SK-N-SH (cell line): ENCODE measurements around the gene TCL1B. TPM values are rescaled to one million over a fixed set of nuclear protein-coding genes. Genes with fewer than 3 reads are reported as not detected.

Experiments
- CTCF ChIA-PET: fragments of 300-600, 350-600 bp; formaldehyde crosslinking; extraction: SDS; loops from one replicate; lab custom pipeline; 2021; lab: Yijun Ruan, JAX
- POLR2A ChIA-PET: fragments of 350-600 bp; sonication (Branson Sonifier 250); formaldehyde crosslinking; extraction: SDS; loops from one replicate; lab custom pipeline; 2020; ENCODE audit warnings: antibody characterized with exemption, inconsistent platforms; lab: Yijun Ruan, JAX
- DNase-seq: peaks from one replicate; pipeline ENCODE4 v3.0.0; 2012
- H2AFZ ChIP-seq: fragments of 200-600 bp; sonication (generic); 2 replicates; pipeline ENCODE4 v1.8.1; 2016; ENCODE audit warnings: antibody characterized with exemption, mild to moderate bottlenecking, low read depth
- H3F3A ChIP-seq: fragments of 200-600 bp; sonication (generic); replicated peaks from 2 replicates; pipeline ENCODE3; 2016; ENCODE audit warnings: antibody characterized with exemption, mild to moderate bottlenecking; ENCODE audit not compliant: insufficient read depth
- H3K27ac ChIP-seq, 2 experiments: fragments of 200-500 bp in 1 of 2; fragments of 200-600 bp in 1 of 2; sonication (Bioruptor generic) in 1 of 2; sonication (generic), shearing (Covaris generic) in 1 of 2; 2 replicates each; pipeline versions ENCODE4 v1.5.1 to v1.6.1; 2014 to 2016; ENCODE audit warnings: low read depth in 2 of 2, inconsistent platforms in 1 of 2, low read length in 1 of 2, mild to moderate bottlenecking in 1 of 2, mixed read lengths in 1 of 2
- H3K27me3 ChIP-seq: fragments of 200-600 bp; sonication (generic), shearing (Covaris generic); 2 replicates; pipeline ENCODE4 v1.6.1; 2016; ENCODE audit warnings: mixed run types; ENCODE audit not compliant: insufficient read depth
- H3K36me3 ChIP-seq, 2 experiments: fragments of 200-500 bp in 1 of 2; fragments of 200-600 bp in 1 of 2; sonication (Bioruptor generic) in 1 of 2; sonication (generic) in 1 of 2; replicated peaks in 1 of 2; 2 replicates each; pipeline versions ENCODE3 to v1.5.1; 2014 to 2016; ENCODE audit warnings: low read length in 1 of 2, mild to moderate bottlenecking in 1 of 2; ENCODE audit not compliant: insufficient read depth in 2 of 2, control insufficient read depth in 1 of 2
- H3K4me1 ChIP-seq, 2 experiments: fragments of 200-500 bp in 1 of 2; fragments of 200-600 bp in 1 of 2; sonication (Bioruptor generic) in 1 of 2; sonication (generic), shearing (Covaris generic) in 1 of 2; 2 replicates each; pipeline versions ENCODE4 v1.5.1 to v1.6.1; 2014 to 2016; ENCODE audit warnings: low read depth in 1 of 2, low read length in 1 of 2, mixed run types in 1 of 2; ENCODE audit not compliant: insufficient read depth in 2 of 2, control insufficient read depth in 1 of 2
- H3K4me2 ChIP-seq: fragments of 200-600 bp; sonication (generic), shearing (Covaris generic); 2 replicates; pipeline ENCODE4 v1.6.1; 2017; ENCODE audit warnings: mixed run types
- H3K4me3 ChIP-seq, 2 experiments: fragments of 200-500 bp in 1 of 2; fragments of 200-600 bp in 1 of 2; sonication (Bioruptor generic) in 1 of 2; sonication (generic), shearing (Covaris generic) in 1 of 2; 2 replicates each; pipeline versions ENCODE4 v1.5.1 to v1.8.1; 2014 to 2016; ENCODE audit warnings: low read depth in 2 of 2, inconsistent platforms in 1 of 2, low read length in 1 of 2, mild to moderate bottlenecking in 1 of 2, mixed read lengths in 1 of 2, moderate library complexity in 1 of 2
- H3K79me2 ChIP-seq: fragments of 200-600 bp; sonication (generic); 2 replicates; pipeline ENCODE4 v1.8.1; 2017; ENCODE audit warnings: mild to moderate bottlenecking; ENCODE audit not compliant: insufficient read depth
- H3K9ac ChIP-seq: fragments of 200-600 bp; sonication (generic); 2 replicates; pipeline ENCODE4 v1.6.1; 2017; ENCODE audit warnings: mixed run types
- H3K9me2 ChIP-seq: fragments of 200-600 bp; sonication (generic); 2 replicates; pipeline ENCODE4 v1.6.1; 2017; ENCODE audit warnings: mixed run types
- H3K9me3 ChIP-seq: fragments of 200-600 bp; sonication (generic); 2 replicates; pipeline ENCODE4 v1.6.1; 2017; ENCODE audit warnings: mixed run types, mild to moderate bottlenecking, moderate library complexity
- H4K20me1 ChIP-seq: fragments of 200-600 bp; sonication (generic); 2 replicates; pipeline ENCODE4 v1.6.1; 2017; ENCODE audit warnings: mild to moderate bottlenecking, mixed run types; ENCODE audit not compliant: insufficient read depth
- CHD2 ChIP-seq: fragments of 150-350 bp; IDR thresholded peaks from 2 replicates; pipeline ENCODE4 v1.6.1; 2018; ENCODE audit warnings: low read length; ENCODE audit not compliant: partially characterized antibody
- EP300 ChIP-seq, 2 experiments: IDR thresholded peaks; 2 replicates each; pipeline versions ENCODE4 v1.4.0 to v1.6.1; 2012; ENCODE audit warnings: borderline replicate concordance in 1 of 2, low read depth in 1 of 2, low read length in 1 of 2
- EZH2phosphoT487 ChIP-seq: fragments of 200-600 bp; sonication (generic); IDR thresholded peaks from 2 replicates; pipeline ENCODE4 v1.6.1; 2017; ENCODE audit warnings: low read depth, mixed run types, mild to moderate bottlenecking, antibody characterized with exemption, moderate library complexity, borderline replicate concordance
- FOXJ3 ChIP-seq: sonication (generic); formaldehyde crosslinking; IDR thresholded peaks from 2 replicates; pipeline ENCODE4 v1.5.1; 2020; ENCODE audit warnings: mild to moderate bottlenecking, missing genetic modification reagents
- FOXM1 ChIP-seq: IDR thresholded peaks from 2 replicates; pipeline ENCODE4 v1.4.0; 2012; ENCODE audit warnings: low read depth, mild to moderate bottlenecking
- MXI1 ChIP-seq: IDR thresholded peaks from 2 replicates; pipeline ENCODE4 v1.6.1; 2012; ENCODE audit warnings: mild to moderate bottlenecking, low read depth, low read length, improper control_type of control experiment
- NFIC ChIP-seq: IDR thresholded peaks from 2 replicates; pipeline ENCODE4 v1.4.0; 2012; ENCODE audit warnings: borderline replicate concordance
- POLR2AphosphoS5 ChIP-seq: IDR thresholded peaks from 2 replicates; pipeline ENCODE4 v1.6.1; 2012; ENCODE audit warnings: low read depth, low read length
- RCOR1 ChIP-seq: fragments of 150-350 bp; IDR thresholded peaks from 2 replicates; pipeline ENCODE4 v1.6.1; 2017; ENCODE audit warnings: antibody characterized with exemption, low read length
- RFX5 ChIP-seq: IDR thresholded peaks from 2 replicates; pipeline ENCODE4 v1.6.1; 2012; ENCODE audit warnings: mild to moderate bottlenecking, improper control_type of control experiment, low read length
- RXRA ChIP-seq: IDR thresholded peaks from 2 replicates; pipeline ENCODE4 v1.4.0; 2012; ENCODE audit warnings: low read depth, mild to moderate bottlenecking, borderline replicate concordance
- SIN3A ChIP-seq: IDR thresholded peaks from 2 replicates; pipeline ENCODE4 v1.6.1; 2012; ENCODE audit warnings: low read depth, mild to moderate bottlenecking, low read length, moderate library complexity, borderline replicate concordance
- SMC3 ChIP-seq: IDR thresholded peaks from 2 replicates; pipeline ENCODE4 v1.6.1; 2012; ENCODE audit warnings: low read depth, low read length, improper control_type of control experiment
- TCF12 ChIP-seq: IDR thresholded peaks from 2 replicates; pipeline ENCODE4 v1.4.0; 2012
- TEAD4 ChIP-seq: IDR thresholded peaks from 2 replicates; pipeline ENCODE4 v1.4.0; 2012; ENCODE audit warnings: mild to moderate bottlenecking, borderline replicate concordance; ENCODE audit not compliant: insufficient read depth
- USF2 ChIP-seq: fragments of 150-350 bp; IDR thresholded peaks from 2 replicates; pipeline ENCODE4 v1.6.1; 2017; ENCODE audit warnings: antibody characterized with exemption, low read length, low read depth, borderline replicate concordance
- WGBS: methylation state at CpG from one replicate; pipeline ENCODE4 v1.1.6; 2017; ENCODE audit warnings: low lambda C conversion rate; 5-methylcytosine and 5-hydroxymethylcytosine counted together
- polyA plus RNA-seq, 3 experiments: library from polyadenylated mRNA; depleted of rRNA; stranded (reverse); fragments of >200 nt; gene quantifications; 2 replicates each; pipeline ENCODE4 v1.2.3, GENCODE V29; 2012
- TF ChIP-seq, protein P1 (sequence below): IDR thresholded peaks from 2 replicates; pipeline ENCODE4 v1.4.0; 2012; ENCODE audit warnings: low read depth
- TF ChIP-seq, protein P2 (sequence below): IDR thresholded peaks from 2 replicates; pipeline ENCODE4 v1.4.0; 2012; ENCODE audit warnings: low read depth, borderline replicate concordance

TCL1B gene
- polyA plus RNA-seq, 1 of the 3 experiments (the other 2 are of a cell fraction): not detected

DNA sequence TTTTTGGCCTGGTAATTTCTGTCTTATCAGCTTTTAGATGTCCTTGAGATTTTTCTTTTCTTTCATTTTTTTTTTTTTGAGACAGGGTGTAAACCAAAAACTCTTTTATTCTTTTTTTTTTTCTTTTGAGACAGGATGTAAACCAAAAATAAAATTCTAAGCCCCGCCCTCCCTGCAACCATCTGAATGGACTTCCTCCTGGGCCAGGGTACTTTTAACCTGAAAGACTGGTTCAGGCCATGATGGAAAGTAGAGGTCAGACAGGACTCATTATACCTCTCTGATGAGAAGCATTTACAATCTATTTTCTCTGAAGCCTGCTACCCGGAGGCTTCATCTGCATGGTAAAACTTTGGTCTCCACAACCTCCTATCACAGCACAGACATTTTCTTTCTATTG lies 33.5 kb upstream of the TCL1B start:
- no peak overlapping the region for H2AFZ ChIP-seq
- H3K4me3 ChIP-seq: no peak overlapping the region
- WGBS: 11% methylated on average over 2 of the region's 2 CpGs
- H3K9me2 ChIP-seq: no peaks in the 10 kb centered on the region
- H3K4me2 ChIP-seq: no peak overlapping the region
- no peaks in the 10 kb centered on the region for H3K36me3 ChIP-seq
- H3K79me2 ChIP-seq: no peaks in the 10 kb centered on the region
- H3K27ac ChIP-seq: no peak overlapping the region
- no peak for DNase-seq
- TF ChIP-seq TCF12: no peak
- no peak for TF ChIP-seq POLR2AphosphoS5
- TF ChIP-seq SIN3A: no peak
- TF ChIP-seq NFIC: no peak
- TF ChIP-seq MXI1: no peak
- TF ChIP-seq USF2: no peak
- TF ChIP-seq EP300 (IDR thresholded peaks at IDR 0.05; ENCODE audit: borderline replicate concordance in 1 of 2, low read depth in 1 of 2, low read length in 1 of 2): no peak
- TF ChIP-seq RFX5: no peak
- TF ChIP-seq TEAD4: no peak
- TF ChIP-seq, protein P1, sequence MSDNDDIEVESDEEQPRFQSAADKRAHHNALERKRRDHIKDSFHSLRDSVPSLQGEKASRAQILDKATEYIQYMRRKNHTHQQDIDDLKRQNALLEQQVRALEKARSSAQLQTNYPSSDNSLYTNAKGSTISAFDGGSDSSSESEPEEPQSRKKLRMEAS: no peak
- no peak for TF ChIP-seq RXRA
- TF ChIP-seq RCOR1: no peak
- TF ChIP-seq FOXM1: no peak
- TF ChIP-seq FOXJ3 (CRISPR knock-in tag): no peak
- TF ChIP-seq SMC3: no peak
- TF ChIP-seq, protein P2, sequence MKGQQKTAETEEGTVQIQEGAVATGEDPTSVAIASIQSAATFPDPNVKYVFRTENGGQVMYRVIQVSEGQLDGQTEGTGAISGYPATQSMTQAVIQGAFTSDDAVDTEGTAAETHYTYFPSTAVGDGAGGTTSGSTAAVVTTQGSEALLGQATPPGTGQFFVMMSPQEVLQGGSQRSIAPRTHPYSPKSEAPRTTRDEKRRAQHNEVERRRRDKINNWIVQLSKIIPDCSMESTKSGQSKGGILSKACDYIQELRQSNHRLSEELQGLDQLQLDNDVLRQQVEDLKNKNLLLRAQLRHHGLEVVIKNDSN: no peak
- no peak for TF ChIP-seq CHD2
- TF ChIP-seq EZH2phosphoT487: no peak
- no peaks in the 10 kb centered on the region for H4K20me1 ChIP-seq
- H3K9ac ChIP-seq: no peak overlapping the region
- no peaks in the 10 kb centered on the region for H3K9me3 ChIP-seq
- H3K27me3 ChIP-seq: no peaks in the 10 kb centered on the region
- H3K4me1 ChIP-seq: no peaks in the 10 kb centered on the region
- H3F3A ChIP-seq: no peaks in the 10 kb centered on the region
- POLR2A ChIA-PET: no interaction called here
- CTCF ChIA-PET: no interaction called here

- Histone ChIP-seq H3K9ac (no peak overlapping the region), H3K27ac (no peak overlapping the region), H3K27me3 (no peaks in the 10 kb centered on the region), H3K4me1 (peaks cover 0 to 6% of the 10 kb centered on the region in 2 experiments; a peak in 1 of 4 replicates), H4K20me1 (no peaks in the 10 kb centered on the region), H2AFZ (no peak overlapping the region), H3K79me2 (no peaks in the 10 kb centered on the region), H3K4me3 (no peak overlapping the region), H3K9me3 (no peaks in the 10 kb centered on the region), H3F3A (no peaks in the 10 kb centered on the region), H3K9me2 (no peaks in the 10 kb centered on the region), H3K4me2 (no peak overlapping the region), H3K36me3 (no peaks in the 10 kb centered on the region)
- WGBS: 52% methylated on average over 1 of the region's 1 CpG
- TF ChIP-seq USF2: no peak
- ChIA-PET POLR2A (no interaction called here), CTCF (interaction anchor here (1.1 kb wide), 1 partner anchor 9 kb away, joined by 6 read pairs; no protein-coding TSS in a partner anchor)
- DNase-seq: no peak
Observed at GRCh38 chr14:95655461-95655860, 30.8 kb upstream of the TCL1B start.
